Measurements from ENCODE around the gene RRAGC. TPM values are rescaled to one million over a fixed set of nuclear protein-coding genes. Genes with fewer than 3 reads are reported as not detected.

RRAGC gene
- total and polyA plus RNA-seq, 9 of the 15 experiments (the other 6 are each of a cell fraction or from before 2014, with no cell fraction given): 3.9 to 16.9 (median 10.9) TPM

DNA sequence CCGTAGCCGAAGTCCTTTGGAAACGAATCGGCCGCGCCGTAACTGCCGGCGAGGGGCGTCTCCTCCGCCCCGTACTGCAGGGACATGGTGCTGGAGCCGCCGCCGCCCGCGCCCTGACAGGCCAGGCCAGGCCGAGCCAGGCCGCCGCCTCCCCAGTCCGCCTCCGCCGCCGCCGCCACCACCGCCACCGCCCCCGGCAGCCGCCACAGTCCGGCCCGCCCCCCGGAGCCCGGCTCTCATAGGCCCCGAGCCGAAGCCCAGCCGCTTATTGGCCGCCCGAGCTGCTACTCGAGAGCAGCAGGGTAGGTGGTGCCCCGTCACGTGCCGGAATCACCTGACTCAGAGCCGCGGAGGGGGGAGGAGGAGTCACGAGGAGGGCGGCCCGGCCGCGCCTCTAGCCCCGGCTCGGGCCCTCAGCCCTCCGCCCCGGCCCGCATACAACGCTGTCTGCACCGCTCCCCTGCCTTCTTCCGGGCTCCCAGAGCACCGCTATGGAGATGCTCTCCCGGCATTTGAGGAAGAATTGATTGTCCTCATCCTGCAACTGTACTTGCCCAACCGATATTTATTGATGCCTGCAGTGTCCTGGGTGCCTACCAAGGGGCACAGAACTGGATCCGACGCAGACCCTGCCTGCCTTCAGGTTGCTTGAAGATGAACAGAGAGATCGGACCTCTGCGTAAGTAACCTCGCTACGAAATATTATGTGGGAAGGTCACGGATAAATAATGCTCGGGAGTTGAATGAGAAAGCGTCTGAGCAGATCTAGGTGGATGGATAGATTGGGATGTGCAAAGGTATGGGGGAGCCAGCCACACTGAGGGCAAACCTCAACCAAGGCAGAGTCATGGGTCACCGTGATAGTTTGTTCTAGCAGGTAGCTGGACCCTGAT lies at the start of gene RRAGC (continued):
- TF ChIP-seq, protein P1, sequence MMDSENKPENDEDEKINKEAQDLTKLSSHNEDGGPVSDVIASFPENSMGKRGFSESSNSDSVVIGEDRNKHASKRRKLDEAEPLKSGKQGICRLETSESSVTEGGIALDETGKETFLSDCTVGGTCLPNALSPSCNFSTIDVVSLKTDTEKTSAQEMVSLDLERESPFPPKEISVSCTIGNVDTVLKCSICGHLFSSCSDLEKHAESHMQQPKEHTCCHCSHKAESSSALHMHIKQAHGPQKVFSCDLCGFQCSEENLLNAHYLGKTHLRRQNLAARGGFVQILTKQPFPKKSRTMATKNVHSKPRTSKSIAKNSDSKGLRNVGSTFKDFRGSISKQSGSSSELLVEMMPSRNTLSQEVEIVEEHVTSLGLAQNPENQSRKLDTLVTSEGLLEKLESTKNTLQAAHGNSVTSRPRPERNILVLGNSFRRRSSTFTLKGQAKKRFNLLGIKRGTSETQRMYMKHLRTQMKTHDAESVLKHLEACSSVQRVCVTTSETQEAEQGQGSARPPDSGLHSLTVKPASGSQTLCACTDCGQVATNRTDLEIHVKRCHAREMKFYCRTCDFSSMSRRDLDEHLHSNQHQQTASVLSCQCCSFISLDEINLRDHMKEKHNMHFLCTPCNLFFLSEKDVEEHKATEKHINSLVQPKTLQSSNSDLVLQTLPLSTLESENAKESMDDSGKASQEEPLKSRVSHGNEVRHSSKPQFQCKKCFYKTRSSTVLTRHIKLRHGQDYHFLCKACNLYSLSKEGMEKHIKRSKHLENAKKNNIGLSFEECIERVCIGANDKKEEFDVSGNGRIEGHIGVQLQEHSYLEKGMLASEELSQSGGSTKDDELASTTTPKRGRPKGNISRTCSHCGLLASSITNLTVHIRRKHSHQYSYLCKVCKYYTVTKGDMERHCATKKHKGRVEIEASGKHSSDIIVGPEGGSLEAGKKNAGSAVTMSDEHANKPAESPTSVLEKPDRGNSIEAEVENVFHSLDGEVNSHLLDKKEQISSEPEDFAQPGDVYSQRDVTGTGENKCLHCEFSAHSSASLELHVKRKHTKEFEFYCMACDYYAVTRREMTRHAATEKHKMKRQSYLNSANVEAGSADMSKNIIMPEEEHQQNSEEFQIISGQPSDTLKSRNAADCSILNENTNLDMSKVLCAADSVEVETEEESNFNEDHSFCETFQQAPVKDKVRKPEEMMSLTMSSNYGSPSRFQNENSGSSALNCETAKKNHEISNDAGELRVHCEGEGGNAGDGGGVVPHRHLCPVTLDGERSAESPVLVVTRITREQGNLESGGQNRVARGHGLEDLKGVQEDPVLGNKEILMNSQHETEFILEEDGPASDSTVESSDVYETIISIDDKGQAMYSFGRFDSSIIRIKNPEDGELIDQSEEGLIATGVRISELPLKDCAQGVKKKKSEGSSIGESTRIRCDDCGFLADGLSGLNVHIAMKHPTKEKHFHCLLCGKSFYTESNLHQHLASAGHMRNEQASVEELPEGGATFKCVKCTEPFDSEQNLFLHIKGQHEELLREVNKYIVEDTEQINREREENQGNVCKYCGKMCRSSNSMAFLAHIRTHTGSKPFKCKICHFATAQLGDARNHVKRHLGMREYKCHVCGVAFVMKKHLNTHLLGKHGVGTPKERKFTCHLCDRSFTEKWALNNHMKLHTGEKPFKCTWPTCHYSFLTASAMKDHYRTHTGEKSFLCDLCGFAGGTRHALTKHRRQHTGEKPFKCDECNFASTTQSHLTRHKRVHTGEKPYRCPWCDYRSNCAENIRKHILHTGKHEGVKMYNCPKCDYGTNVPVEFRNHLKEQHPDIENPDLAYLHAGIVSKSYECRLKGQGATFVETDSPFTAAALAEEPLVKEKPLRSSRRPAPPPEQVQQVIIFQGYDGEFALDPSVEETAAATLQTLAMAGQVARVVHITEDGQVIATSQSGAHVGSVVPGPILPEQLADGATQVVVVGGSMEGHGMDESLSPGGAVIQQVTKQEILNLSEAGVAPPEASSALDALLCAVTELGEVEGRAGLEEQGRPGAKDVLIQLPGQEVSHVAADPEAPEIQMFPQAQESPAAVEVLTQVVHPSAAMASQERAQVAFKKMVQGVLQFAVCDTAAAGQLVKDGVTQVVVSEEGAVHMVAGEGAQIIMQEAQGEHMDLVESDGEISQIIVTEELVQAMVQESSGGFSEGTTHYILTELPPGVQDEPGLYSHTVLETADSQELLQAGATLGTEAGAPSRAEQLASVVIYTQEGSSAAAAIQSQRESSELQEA (IDR thresholded peaks at IDR 0.05; ENCODE audit: low read depth): no peak
- TF ChIP-seq ZFPM2 (CRISPR knock-in tag; IDR thresholded peaks at IDR 0.05) (no peak), GTF2F1 (IDR thresholded peaks at IDR 0.05; ENCODE audit: low read depth, low read length) (no peak), KLF6 (CRISPR knock-in tag; IDR thresholded peaks at IDR 0.05; ENCODE audit: borderline replicate concordance) (peak; percentile 96; the same call in 1 of the 2 replicates), ZNF124 (CRISPR knock-in tag; IDR thresholded peaks at IDR 0.05) (no peak), MTA1 (IDR thresholded peaks at IDR 0.05; ENCODE audit: borderline replicate concordance) (no peak), ZNF165 (CRISPR knock-in tag; IDR thresholded peaks at IDR 0.05; ENCODE audit: borderline replicate concordance) (no peak), CCAR2 (IDR thresholded peaks at IDR 0.05; ENCODE audit: low read depth, low read length) (no peak), RB1 (IDR thresholded peaks at IDR 0.05; ENCODE audit: low read depth) (peak; percentile 89; the same call in 1 of the 2 replicates), SRF (CRISPR knock-in tag; IDR thresholded peaks at IDR 0.05) (peak in 1 of 2 experiments; percentile 70; a peak in 1 of 4 replicates), ESRRB (CRISPR knock-in tag; IDR thresholded peaks at IDR 0.05; ENCODE audit: borderline replicate concordance) (no peak), TEAD1 (CRISPR knock-in tag; IDR thresholded peaks at IDR 0.05) (peak in 1 of 2 experiments; percentile 35; a peak in 2 of 4 replicates), NFYB (IDR thresholded peaks at IDR 0.05; ENCODE audit: extremely low read depth, insufficient read length) (peak; percentile 77), CTBP1 (IDR thresholded peaks at IDR 0.05; ENCODE audit: borderline replicate concordance) (peak; percentile 86), GABPA (tag; conservative IDR thresholded peaks at IDR 0.05; ENCODE audit: low read depth) (peak; percentile 76)
- TF ChIP-seq, protein P2, sequence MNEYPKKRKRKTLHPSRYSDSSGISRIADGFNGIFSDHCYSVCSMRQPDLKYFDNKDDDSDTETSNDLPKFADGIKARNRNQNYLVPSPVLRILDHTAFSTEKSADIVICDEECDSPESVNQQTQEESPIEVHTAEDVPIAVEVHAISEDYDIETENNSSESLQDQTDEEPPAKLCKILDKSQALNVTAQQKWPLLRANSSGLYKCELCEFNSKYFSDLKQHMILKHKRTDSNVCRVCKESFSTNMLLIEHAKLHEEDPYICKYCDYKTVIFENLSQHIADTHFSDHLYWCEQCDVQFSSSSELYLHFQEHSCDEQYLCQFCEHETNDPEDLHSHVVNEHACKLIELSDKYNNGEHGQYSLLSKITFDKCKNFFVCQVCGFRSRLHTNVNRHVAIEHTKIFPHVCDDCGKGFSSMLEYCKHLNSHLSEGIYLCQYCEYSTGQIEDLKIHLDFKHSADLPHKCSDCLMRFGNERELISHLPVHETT (CRISPR knock-in tag; conservative IDR thresholded peaks at IDR 0.05 in 1 of 2, IDR thresholded peaks at IDR 0.05 in 1 of 2): peak in 1 of 2 experiments; percentile 92; a peak in 2 of 4 replicates
- TF ChIP-seq, protein P3, sequence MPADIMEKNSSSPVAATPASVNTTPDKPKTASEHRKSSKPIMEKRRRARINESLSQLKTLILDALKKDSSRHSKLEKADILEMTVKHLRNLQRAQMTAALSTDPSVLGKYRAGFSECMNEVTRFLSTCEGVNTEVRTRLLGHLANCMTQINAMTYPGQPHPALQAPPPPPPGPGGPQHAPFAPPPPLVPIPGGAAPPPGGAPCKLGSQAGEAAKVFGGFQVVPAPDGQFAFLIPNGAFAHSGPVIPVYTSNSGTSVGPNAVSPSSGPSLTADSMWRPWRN (IDR thresholded peaks at IDR 0.05; ENCODE audit: low read depth): peak; percentile 35; the same call in 1 of the 2 replicates
